Activated CD4-positive, alpha-beta T cell treated with anti-CD3 and anti-CD28 coated beads for 36 hours (primary cell): ENCODE measurements around the gene GNG8. TPM values are rescaled to one million over a fixed set of nuclear protein-coding genes. Genes with fewer than 3 reads are reported as not detected.

Experiments
- ATAC-seq: fragments of 200-7000 bp; cut with Tn5 transposase; one replicate; pipeline ENCODE4 v1.10.0; 2021; ENCODE audit warnings: mild to moderate bottlenecking, moderate library complexity
- CTCF ChIA-PET: fragments of 350-600 bp; sonication (Branson Sonifier 250); formaldehyde crosslinking; loops from one replicate; lab custom pipeline; 2021; ENCODE audit warnings: antibody characterized with exemption; lab: Charles Lee
- POLR2A ChIA-PET: fragments of 350-600 bp; sonication (Branson Sonifier 250); formaldehyde crosslinking; loops from one replicate; lab custom pipeline; 2021; ENCODE audit warnings: antibody characterized with exemption, inconsistent platforms; lab: Charles Lee
- DNase-seq: peaks from one replicate; pipeline ENCODE4 v3.0.0-alpha.2; 2020
- H3K27ac Mint-ChIP-seq: one replicate; pipeline ENCODE4 v1.8.0; 2021; ENCODE audit warnings: mixed read lengths
- H3K27me3 Mint-ChIP-seq: one replicate; pipeline ENCODE4 v1.8.0; 2021; ENCODE audit warnings: mixed read lengths
- H3K36me3 Mint-ChIP-seq: one replicate; pipeline ENCODE4 v1.8.0; 2021; ENCODE audit warnings: low read depth, mixed read lengths
- H3K4me1 Mint-ChIP-seq: one replicate; pipeline ENCODE4 v1.8.0; 2021; ENCODE audit warnings: mixed read lengths
- H3K4me3 Mint-ChIP-seq: one replicate; pipeline ENCODE4 v1.8.0; 2021; ENCODE audit warnings: mild to moderate bottlenecking, moderate library complexity, mixed read lengths
- H3K9me3 Mint-ChIP-seq: one replicate; pipeline ENCODE4 v1.8.0; 2021; ENCODE audit warnings: low read depth, mixed read lengths
- intact Hi-C, 2 experiments: fragments of 100-400 bp; cut with DNase I in 1 of 2; cut with micrococcal nuclease in 1 of 2; formaldehyde crosslinking; loops; one replicate each; pipeline versions ENCODE4 v1.14.2 to v1.15.1; 2022 to 2024; cut with DNase I, micrococcal nuclease
- total RNA-seq, 2 experiments: library from RNA; stranded (reverse); gene quantifications; one replicate each; pipeline ENCODE4 v1.2.3, GENCODE V29; 2021

The GNG8 gene
- 10 to 100 TPM; 13.8 to 17.4 TPM for total RNA-seq

DNA sequence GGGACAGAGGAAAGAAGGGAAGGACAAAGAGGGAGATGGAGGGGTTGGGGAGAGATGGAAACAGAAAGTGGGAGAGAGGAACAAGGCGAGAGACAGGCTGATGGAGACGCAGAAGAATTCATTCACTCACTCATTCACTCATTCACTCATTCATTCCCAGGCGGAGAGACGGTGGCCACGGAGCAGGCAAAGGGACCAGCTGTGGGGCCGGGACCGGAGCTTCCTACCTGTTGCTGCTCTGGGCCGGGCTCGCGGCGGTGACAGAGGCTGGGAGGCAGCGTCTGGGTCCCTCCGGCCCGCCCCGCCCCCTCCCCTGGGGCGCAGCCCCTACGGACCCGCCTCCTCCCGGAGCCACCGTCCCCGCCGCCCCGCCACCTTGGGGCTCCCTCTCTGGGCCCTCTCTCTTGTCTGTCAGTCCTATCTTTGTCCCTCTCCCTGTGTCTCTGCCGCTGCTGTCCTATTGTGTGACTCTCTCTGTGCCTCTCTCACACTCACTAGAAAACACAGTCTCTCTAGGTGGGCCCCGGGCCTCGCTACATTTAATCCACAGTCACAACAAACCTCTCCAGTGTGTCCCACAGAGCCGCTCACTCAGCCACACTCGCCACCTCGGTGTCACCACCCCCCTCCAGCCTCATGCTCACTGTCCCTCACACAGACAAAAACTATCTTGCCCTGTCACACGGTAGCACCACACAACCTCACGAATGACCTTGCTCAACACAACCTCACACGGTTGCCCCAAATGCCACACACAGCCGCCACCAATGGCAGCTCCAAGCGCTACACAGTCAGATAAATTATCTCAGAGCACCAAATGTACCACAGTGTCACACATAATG lies at the start of gene GNG8:
Gene GNG8, minus strand, starts transcription at position 283 of the 842 bp plus-strand sequence. CDS start 1,520 bp downstream, outside the sequence.
- POLR2A ChIA-PET = interaction anchor here (0.9 to 1.7 kb wide), 2 partner anchors 17 to 36 kb away, joined by 4 to 14 read pairs; no protein-coding TSS in a partner anchor
- Mint-ChIP-seq H3K4me1 (peaks cover 25% of the 10 kb centered on the region), H3K27me3 (peaks cover 3% of the 10 kb centered on the region), H3K4me3 (peak within 1 kb of the TSS; percentile 64), H3K36me3 (no peaks in the 10 kb centered on the region), H3K27ac (no peak within 1 kb of the TSS), H3K9me3 (no peaks in the 10 kb centered on the region)
- intact Hi-C loops = no loop called here
- ATAC-seq = no peak
- DNase-seq = peak; percentile 65
- CTCF ChIA-PET = interaction anchor here (1.4 to 2.0 kb wide), 4 partner anchors 16 to 27 kb away, joined by 3 to 6 read pairs (median 4); no protein-coding TSS in a partner anchor

DNA sequence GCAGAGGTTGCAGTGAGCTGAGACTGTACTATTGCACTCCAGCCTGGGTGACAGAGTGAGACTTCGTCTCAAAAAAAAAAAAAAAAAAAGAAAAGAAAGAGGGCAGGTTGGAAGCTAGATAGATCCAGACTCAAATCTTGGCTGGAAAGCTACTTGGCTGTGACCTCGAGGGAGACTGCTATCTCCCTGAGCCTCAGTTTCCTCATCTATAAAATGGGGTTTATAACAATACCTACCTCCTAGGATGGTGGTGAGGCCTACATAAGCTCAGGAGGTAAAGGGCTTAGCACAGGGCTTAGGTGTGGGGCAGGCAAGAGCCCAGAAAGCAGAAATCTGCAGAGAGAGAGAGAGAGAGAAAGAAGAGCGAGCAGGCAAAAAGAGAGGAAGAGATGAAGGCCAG lies 49.2 kb upstream of the GNG8 start:
- H3K27me3 Mint-ChIP-seq = no peaks in the 10 kb centered on the region
- H3K9me3 Mint-ChIP-seq = no peaks in the 10 kb centered on the region
- POLR2A ChIA-PET = no interaction called here
- no peak for DNase-seq
- H3K36me3 Mint-ChIP-seq = peaks cover 35% of the 10 kb centered on the region
- H3K4me1 Mint-ChIP-seq = no peaks in the 10 kb centered on the region
- intact Hi-C loops = no loop called here
- H3K27ac Mint-ChIP-seq = no peak overlapping the region
- CTCF ChIA-PET = interaction anchor here (0.7 to 1.1 kb wide), 2 partner anchors 43 to 155 kb away, joined by 3 to 4 read pairs; no protein-coding TSS in a partner anchor
- no peak overlapping the region for H3K4me3 Mint-ChIP-seq
- ATAC-seq = no peak

- H3K4me3 Mint-ChIP-seq = no peak overlapping the region
- ATAC-seq (peak; percentile 95), DNase-seq (peak; percentile 83)
- POLR2A ChIA-PET = interaction anchor here (0.5 kb wide), 1 partner anchor 67 kb away, joined by 3 read pairs; no protein-coding TSS in a partner anchor
- CTCF ChIA-PET = interaction anchor here (1.3 kb wide), 1 partner anchor 63 kb away, joined by 4 read pairs; no protein-coding TSS in a partner anchor
- peaks cover 15% of the 10 kb centered on the region for H3K4me1 Mint-ChIP-seq
- no peaks in the 10 kb centered on the region for H3K27me3 Mint-ChIP-seq
- peaks cover 49% of the 10 kb centered on the region for H3K36me3 Mint-ChIP-seq
- intact Hi-C loops = loop anchor here in 1 of 2 experiments (1.0 kb wide), 2 partner anchors 17 to 44 kb away; partner anchors contain the start of gene DACT3
- peak overlapping the region; percentile 73 for H3K27ac Mint-ChIP-seq
- H3K9me3 Mint-ChIP-seq = no peaks in the 10 kb centered on the region
These were observed 42.2 kb upstream of the GNG8 start for GRCh38 chr19:46678110-46678732.

DNA sequence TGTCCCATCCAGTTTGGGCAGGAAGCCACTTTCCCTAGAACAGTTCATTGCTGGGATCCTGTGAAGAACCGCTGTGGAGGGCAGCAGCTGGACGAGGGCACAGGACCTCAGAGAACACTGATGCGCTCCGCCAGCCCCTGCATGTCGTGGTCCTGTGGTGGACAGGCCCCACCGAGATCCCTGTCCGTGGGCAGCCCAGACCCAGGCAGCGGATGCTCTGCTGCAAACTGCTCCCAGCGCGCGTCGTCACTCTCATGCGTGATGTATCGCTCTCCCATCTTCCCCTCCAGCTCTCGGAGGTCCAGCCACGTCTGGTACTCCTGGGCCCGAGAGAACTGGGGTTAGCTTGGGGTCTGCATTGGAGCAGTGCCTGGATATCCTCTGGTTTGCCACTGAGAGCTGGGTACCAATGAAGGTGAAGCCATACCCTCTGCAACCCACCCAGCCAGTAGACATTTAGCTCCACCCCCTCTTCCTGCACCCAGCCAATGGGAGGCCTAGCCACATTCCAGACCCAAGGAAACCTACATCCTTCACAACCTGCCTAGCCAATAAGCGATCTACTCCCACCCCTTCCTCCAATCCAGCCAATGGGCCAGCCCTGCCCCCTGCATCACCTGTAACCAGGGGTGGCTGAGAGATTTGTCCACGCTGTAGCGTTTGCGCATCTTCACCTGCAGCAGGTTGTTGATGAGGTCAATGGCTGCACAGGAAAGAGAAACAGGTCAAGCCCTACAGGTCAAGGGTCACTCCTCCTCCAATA lies 38.6 kb upstream of the GNG8 start:
- POLR2A ChIA-PET = interaction anchor here (0.6 kb wide), 1 partner anchor 489 kb away, joined by 4 read pairs; no protein-coding TSS in a partner anchor
- intact Hi-C loops = no loop called here
- Mint-ChIP-seq H3K27ac (no peak overlapping the region), H3K27me3 (no peaks in the 10 kb centered on the region), H3K36me3 (peaks cover 43% of the 10 kb centered on the region), H3K4me3 (no peak overlapping the region), H3K4me1 (peaks cover 15% of the 10 kb centered on the region), H3K9me3 (no peaks in the 10 kb centered on the region)
- CTCF ChIA-PET = interaction anchor here (1.5 kb wide), 1 partner anchor 13 kb away, joined by 5 read pairs; the partner anchor contains the start of gene DACT3
- no peak for ATAC-seq
- no peak for DNase-seq

GRCh38 chr19:46670813-46671212 lies 34.8 kb upstream of the GNG8 start:
- intact Hi-C loops = no loop called here
- Mint-ChIP-seq H3K27ac (no peak overlapping the region), H3K4me1 (no peaks in the 10 kb centered on the region), H3K36me3 (peaks cover 19% of the 10 kb centered on the region), H3K27me3 (no peaks in the 10 kb centered on the region), H3K9me3 (no peaks in the 10 kb centered on the region), H3K4me3 (no peak overlapping the region)
- no peak for ATAC-seq
- ChIA-PET POLR2A (no interaction called here), CTCF (no interaction called here)
- DNase-seq = no peak

DNA sequence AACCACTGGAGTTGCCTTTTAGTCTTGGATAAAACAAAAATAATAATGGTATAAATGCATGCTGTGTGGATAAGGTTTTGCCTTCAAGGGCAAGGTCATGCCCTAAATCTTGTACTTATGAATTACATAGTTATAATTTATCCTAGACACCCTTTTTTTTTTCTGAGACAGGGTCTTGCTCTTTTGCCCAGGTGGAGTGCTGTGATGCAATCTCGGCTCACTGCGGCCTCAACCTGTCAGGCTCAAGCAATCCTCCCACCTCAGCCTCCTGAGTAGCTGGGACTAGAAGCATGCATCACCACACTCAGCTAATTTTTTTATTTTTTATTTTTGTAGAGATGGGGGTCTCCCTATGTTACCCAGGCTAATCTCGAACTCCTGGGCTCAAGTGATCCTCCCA lies 32.7 kb upstream of the GNG8 start:
- Mint-ChIP-seq H3K4me3 (no peak overlapping the region), H3K9me3 (no peaks in the 10 kb centered on the region), H3K36me3 (peaks cover 8% of the 10 kb centered on the region), H3K27me3 (no peaks in the 10 kb centered on the region), H3K27ac (no peak overlapping the region), H3K4me1 (no peaks in the 10 kb centered on the region)
- ATAC-seq (no peak), DNase-seq (no peak)
- ChIA-PET POLR2A (no interaction called here), CTCF (no interaction called here)
- intact Hi-C loops = no loop called here

DNA sequence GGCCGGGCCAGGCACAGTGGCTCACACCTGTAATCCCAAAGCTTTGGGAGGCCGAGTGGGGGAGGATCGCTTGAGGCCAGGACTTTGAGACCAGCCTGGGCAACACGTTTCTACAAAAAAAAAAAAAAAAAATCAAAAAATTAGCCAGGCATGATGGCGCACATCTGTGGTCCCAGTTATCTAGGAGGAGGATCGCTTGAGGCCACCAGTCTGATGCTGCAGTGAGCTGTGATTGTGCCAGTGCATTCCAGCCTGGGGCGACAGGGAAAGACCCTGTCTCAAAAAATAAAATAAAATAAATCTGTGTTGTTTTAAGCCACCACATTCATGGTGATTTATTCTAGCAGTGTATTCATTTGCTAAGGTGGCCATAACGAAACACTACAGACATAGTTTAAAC lies 29.1 kb upstream of the GNG8 start:
- DNase-seq (no peak), ATAC-seq (no peak)
- Mint-ChIP-seq H3K27me3 (no peaks in the 10 kb centered on the region), H3K27ac (no peak overlapping the region), H3K36me3 (no peaks in the 10 kb centered on the region), H3K4me1 (peaks cover 14% of the 10 kb centered on the region), H3K9me3 (no peaks in the 10 kb centered on the region), H3K4me3 (no peak overlapping the region)
- ChIA-PET CTCF (interaction anchor here (1.0 to 6.5 kb wide), 4 partner anchors 49 to 136 kb away, joined by 4 to 206 read pairs (median 4); no protein-coding TSS in a partner anchor), POLR2A (no interaction called here)
- intact Hi-C loops = no loop called here

DNA sequence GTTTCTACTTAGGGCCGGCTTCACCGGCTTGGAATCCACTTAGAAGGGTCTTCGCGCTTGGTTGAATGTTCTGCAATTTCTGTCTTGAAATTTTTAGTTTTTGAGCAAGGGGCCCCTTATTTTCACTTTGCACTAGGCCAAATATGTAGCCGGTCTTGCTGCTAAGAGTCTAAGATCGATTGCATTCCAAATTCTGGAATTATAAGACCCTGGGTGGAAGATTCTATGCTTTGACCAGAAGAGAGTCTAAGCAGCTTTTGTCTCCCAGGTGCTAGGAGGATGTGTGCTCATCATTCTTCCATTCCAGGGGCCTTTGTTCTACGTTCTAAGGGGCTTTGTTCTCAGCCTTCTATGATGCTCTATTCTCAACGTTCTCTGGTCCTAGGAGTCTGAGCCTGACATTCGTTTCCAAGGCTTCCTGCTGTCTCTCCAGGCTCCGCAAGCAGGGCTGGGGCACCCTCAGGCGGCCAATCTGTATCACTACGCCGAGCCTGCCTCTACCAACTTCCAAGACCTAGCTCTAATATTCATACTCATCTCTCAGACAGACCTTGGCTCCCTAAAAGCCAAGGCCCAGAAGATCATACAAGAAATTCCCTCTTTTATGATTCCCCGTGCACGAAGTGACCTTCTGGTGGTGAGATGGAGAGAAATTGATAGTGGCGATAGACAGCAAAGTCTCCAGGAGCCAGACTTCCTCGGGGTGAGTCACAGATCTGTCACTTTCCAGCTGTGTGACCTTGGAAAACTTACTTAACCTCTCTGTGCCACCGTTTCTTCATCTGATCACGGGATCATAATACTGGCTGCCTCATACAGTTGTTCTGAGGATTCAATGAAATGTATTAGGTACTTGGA lies 26.0 kb upstream of the GNG8 start:
- ATAC-seq (peak; percentile 55), DNase-seq (peak; percentile 89)
- Mint-ChIP-seq H3K4me1 (peaks cover 22% of the 10 kb centered on the region), H3K27ac (peak overlapping the region; percentile 62), H3K27me3 (peaks cover 10% of the 10 kb centered on the region), H3K9me3 (no peaks in the 10 kb centered on the region), H3K4me3 (peak overlapping the region; percentile 66), H3K36me3 (no peaks in the 10 kb centered on the region)
- ChIA-PET CTCF (interaction anchor here (0.5 to 6.5 kb wide), 37 partner anchors 9 to 278 kb away, joined by 3 to 206 read pairs (median 4); partner anchors contain the start of genes CALM3 and GNG8), POLR2A (interaction anchor here (1.0 to 1.8 kb wide), 6 partner anchors 45 to 64 kb away, joined by 3 to 14 read pairs (median 9); partner anchors contain the start of gene CALM3)
- intact Hi-C loops = loop anchor here (1.0 to 5.0 kb wide), 11 partner anchors 16 to 613 kb away; partner anchors contain the start of genes ARHGAP35 (in 1 of the 2), CALM3 (in 1 of the 2), CCDC9 (in 1 of the 2) and INAFM1 (in 1 of the 2)

DNA sequence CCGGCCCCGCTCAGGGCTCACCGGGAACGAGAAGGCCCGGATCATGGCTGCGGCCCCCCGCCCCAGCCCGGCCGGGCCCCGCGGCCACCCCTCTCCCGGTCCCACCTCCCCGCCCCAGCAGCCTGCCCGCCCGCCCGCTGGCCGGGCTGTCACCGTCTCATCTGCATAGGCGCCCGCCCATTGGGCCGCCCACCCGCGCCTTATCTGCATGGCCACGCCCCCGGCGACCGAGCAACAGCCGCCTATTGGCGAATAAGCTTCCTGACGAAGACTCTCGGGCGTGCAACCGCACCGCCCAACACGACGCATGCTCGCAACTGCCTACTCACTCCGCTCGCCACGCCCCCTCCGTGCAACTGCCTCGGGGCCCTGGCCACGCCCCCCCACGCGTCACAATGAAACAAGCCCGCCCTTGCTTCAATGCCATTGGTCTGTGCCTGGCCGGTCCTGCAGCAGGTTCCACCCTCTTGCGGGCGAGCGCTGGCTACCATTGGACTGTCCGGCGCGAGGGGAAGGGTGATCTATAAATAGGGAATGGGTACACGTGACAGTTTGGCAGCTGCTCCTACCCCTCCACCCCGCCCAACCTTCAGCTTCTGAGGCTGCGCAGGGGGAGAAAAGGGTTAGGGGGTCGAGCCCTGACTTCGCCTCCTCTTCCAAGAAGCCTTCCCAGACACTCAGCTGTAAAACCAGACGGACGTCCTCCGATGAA lies 25.2 kb upstream of the GNG8 start, which contains the start of gene DACT3:
Gene DACT3, minus strand, starts transcription at position 163 of the 712 bp plus-strand sequence. Its CDS starts 118 bp downstream, at position 45.
- Mint-ChIP-seq H3K27me3 (peaks cover 12% of the 10 kb centered on the region), H3K4me3 (peak within 1 kb of the TSS; percentile 66), H3K4me1 (peaks cover 28% of the 10 kb centered on the region), H3K9me3 (no peaks in the 10 kb centered on the region), H3K27ac (peak within 1 kb of the TSS; percentile 62), H3K36me3 (no peaks in the 10 kb centered on the region)
- POLR2A ChIA-PET = interaction anchor here (1.0 to 1.8 kb wide), 6 partner anchors 11 to 60 kb away, joined by 3 to 14 read pairs (median 9); partner anchors contain the start of gene CALM3
- CTCF ChIA-PET = interaction anchor here (0.6 to 6.5 kb wide), 25 partner anchors 8 to 183 kb away, joined by 3 to 206 read pairs (median 5); partner anchors contain the start of gene CALM3
- ATAC-seq = peak; percentile 87
- DNase-seq = peak; percentile 100
- intact Hi-C loops = loop anchor here (1.0 to 5.0 kb wide), 9 partner anchors 17 to 614 kb away; partner anchors contain the start of genes ARHGAP35 (in 1 of the 2), CALM3 (in 1 of the 2), CCDC9 (in 1 of the 2) and INAFM1 (in 1 of the 2)
